Measurements from ENCODE around the gene PTPRM. TPM values are rescaled to one million over a fixed set of nuclear protein-coding genes. Genes with fewer than 3 reads are reported as not detected.

The PTPRM gene
- total RNA-seq, 1 experiment from 2014 or later = 11.1 TPM

- no peak for ATAC-seq
- Mint-ChIP-seq H3K4me3 (no peak overlapping the region), H3K27ac (no peak overlapping the region), H3K36me3 (peaks cover 24% of the 10 kb centered on the region), H3K27me3 (ENCODE audit: low read depth) (no peaks in the 10 kb centered on the region; the same call in 1 of the 2 replicates), H3K4me1 (no peaks in the 10 kb centered on the region), H3K9me3 (peaks cover 34% of the 10 kb centered on the region)
- TF ChIP-seq ZBTB21 (CRISPR knock-in tag; IDR thresholded peaks at IDR 0.05; ENCODE audit: borderline replicate concordance) (no peak), MLX (CRISPR knock-in tag; IDR thresholded peaks at IDR 0.05) (no peak), TCF7 (CRISPR knock-in tag; IDR thresholded peaks at IDR 0.05; ENCODE audit: low read depth) (no peak), NFE2L1 (CRISPR knock-in tag; IDR thresholded peaks at IDR 0.05) (no peak), EMX1 (CRISPR knock-in tag; IDR thresholded peaks at IDR 0.05) (no peak), OVOL2 (CRISPR knock-in tag; IDR thresholded peaks at IDR 0.05; ENCODE audit: borderline replicate concordance) (no peak), ZNF138 (CRISPR knock-in tag; conservative IDR thresholded peaks at IDR 0.05) (no peak), JUN (CRISPR knock-in tag; IDR thresholded peaks at IDR 0.05) (no peak), PRDM15 (CRISPR knock-in tag; IDR thresholded peaks at IDR 0.05) (no peak), SMAD3 (CRISPR knock-in tag; IDR thresholded peaks at IDR 0.05; ENCODE audit: borderline replicate concordance) (no peak)
- ChIA-PET CTCF (no interaction called here), POLR2A (no interaction called here)
- DNase-seq (ENCODE audit: low spot score) = no peak
Measured at GRCh38 chr18:7815787-7816186, 248.7 kb downstream of the PTPRM start.

- no peak for DNase-seq (ENCODE audit: low spot score)
- ATAC-seq = no peak
- Mint-ChIP-seq H3K36me3 (peaks cover 24% of the 10 kb centered on the region), H3K27ac (no peak overlapping the region), H3K4me1 (no peaks in the 10 kb centered on the region), H3K27me3 (ENCODE audit: low read depth) (no peaks in the 10 kb centered on the region; the same call in 1 of the 2 replicates), H3K4me3 (no peak overlapping the region), H3K9me3 (peaks cover 34% of the 10 kb centered on the region)
- POLR2A ChIA-PET = interaction anchor here (1.0 kb wide), 1 partner anchor 8 kb away, joined by 3 read pairs; no protein-coding TSS in a partner anchor
- CTCF ChIA-PET = interaction anchor here (1.2 to 1.4 kb wide), 2 partner anchors 8 to 28 kb away, joined by 4 to 9 read pairs; no protein-coding TSS in a partner anchor
- TF ChIP-seq USF2 (CRISPR knock-in tag; IDR thresholded peaks at IDR 0.05) = no peak
- no peak for TF ChIP-seq EMX1 (CRISPR knock-in tag; IDR thresholded peaks at IDR 0.05)
- TF ChIP-seq SMAD3 (CRISPR knock-in tag; IDR thresholded peaks at IDR 0.05; ENCODE audit: borderline replicate concordance) = no peak
- no peak for TF ChIP-seq PRRX2 (CRISPR knock-in tag; IDR thresholded peaks at IDR 0.05)
- no peak for TF ChIP-seq ARID4B (CRISPR knock-in tag; IDR thresholded peaks at IDR 0.05; ENCODE audit: borderline replicate concordance)
Measured at GRCh38 chr18:7817575-7818230, 250.6 kb downstream of the PTPRM start.
